HL-60/S4 treated with retinoic acid at 250 ng/mL for 4 days and 3 days (cell line): ENCODE results near the gene CDH15.
"Not testable (repeated sequence)": the region's sequence is repeated elsewhere in the genome, so short reads cannot be mapped to it uniquely, and the experiment has no call there.

ENCODE experiments used
- in situ Hi-C: fragments of 300-500 bp; cut with MboI; formaldehyde crosslinking; loops from 2 replicates; pipeline ENCODE4 v1.7.0; 2022; ENCODE audit warnings: low sequenced_read_pairs

CDH15 gene

DNA sequence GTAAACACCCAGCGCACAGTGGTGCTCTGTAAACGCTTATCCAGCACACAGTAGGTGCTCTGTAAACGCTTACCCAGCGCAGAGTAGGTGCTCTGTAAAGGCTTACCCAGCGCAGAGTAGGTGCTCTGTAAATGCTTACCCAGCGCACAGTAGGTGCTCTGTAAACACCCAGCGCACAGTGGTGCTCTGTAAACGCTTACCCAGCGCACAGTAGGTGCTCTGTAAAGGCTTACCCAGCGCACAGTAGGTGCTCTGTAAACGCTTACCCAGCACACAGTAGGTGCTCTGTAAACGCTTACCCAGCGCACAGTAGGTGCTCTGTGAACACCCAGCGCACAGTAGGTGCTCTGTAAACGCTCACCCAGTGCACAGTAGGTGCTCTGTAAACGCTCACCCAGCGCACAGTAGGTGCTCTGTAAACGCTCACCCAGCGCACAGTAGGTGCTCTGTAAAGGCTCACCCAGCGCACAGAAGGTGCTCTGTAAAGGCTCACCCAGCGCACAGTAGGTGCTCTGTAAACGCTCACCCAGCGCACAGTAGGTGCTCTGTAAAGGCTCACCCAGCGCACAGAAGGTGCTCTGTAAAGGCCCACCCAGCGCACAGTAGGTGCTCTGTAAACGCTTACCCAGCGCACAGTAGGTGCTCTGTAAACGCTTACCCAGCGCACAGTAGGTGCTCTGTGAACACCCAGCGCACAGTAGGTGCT, 14.5 kb downstream of the CDH15 start:
- in situ Hi-C loops = not testable (repeated sequence)

DNA sequence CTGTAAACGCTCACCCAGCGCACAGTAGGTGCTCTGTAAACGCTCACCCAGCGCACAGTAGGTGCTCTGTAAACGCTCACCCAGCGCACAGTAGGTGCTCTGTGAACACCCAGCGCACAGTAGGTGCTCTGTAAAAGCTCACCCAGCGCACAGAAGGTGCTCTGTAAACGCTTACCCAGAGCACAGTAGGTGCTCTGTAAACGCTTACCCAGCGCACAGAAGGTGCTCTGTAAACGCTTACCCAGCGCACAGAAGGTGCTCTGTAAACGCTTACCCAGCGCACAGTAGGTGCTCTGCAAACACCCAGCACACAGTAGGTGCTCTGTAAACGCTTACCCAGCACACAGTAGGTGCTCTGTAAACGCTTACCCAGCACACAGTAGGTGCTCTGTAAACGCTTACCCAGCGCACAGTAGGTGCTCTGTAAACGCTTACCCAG, 15.1 kb downstream of the CDH15 start:
- in situ Hi-C loops = not testable (repeated sequence)

DNA sequence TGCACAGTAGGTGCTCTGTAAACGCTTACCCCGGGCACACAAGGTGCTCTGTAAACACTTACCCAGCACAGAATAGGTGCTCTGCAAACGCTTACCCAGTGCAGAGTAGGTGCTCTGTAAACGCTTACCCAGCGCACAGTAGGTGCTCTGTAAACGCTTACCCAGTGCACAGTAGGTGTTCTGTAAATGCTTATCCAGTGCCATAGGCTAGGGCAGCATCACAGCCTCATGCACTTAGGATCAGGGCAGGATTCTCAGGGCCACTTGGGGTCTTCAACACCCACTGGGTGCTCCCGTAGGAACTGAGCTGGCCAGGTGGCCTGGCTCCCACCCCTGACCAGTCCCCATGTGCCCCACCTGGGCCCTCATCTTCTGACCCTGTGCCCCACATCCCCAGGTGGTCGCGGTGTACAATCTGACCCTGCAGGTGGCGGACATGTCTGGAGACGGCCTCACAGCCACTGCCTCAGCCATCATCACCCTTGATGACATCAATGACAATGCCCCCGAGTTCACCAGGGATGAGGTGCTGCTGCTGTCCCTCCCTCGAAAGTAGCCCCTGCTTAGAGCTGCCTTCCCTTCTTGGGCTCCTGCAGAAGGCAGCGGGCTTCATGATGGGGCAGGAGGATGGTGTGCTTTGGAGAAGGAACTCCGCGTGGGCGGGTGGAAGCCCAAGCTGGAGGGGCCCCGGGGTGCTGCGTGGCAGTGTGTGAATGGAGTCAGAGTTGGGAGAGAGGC, 15.7 kb downstream of the CDH15 start:
- in situ Hi-C loops = no loop called here

DNA sequence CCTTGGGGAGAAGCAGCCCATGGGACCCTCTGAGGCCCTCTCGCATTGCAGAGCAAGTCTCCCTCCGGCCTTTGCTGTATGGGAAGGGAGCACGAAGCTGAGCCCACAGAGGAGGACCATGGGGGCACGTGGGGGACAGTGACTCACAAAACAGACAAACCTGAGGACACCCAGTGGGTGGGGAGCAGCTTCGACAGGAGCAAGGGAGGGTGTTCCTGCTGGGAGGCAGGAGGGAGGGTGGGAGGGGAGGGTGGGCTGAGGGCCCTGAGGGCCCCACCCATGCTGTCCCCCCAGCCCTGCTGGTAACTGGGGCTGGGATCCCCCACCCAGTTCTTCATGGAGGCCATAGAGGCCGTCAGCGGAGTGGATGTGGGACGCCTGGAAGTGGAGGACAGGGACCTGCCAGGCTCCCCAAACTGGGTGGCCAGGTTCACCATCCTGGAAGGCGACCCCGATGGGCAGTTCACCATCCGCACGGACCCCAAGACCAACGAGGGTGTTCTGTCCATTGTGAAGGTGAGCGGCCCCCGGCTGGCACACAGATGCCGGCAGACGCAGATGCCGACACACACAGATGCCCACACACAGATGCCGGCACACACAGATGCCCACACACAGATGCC, 16.3 kb downstream of the CDH15 start:
- in situ Hi-C loops = no loop called here

DNA sequence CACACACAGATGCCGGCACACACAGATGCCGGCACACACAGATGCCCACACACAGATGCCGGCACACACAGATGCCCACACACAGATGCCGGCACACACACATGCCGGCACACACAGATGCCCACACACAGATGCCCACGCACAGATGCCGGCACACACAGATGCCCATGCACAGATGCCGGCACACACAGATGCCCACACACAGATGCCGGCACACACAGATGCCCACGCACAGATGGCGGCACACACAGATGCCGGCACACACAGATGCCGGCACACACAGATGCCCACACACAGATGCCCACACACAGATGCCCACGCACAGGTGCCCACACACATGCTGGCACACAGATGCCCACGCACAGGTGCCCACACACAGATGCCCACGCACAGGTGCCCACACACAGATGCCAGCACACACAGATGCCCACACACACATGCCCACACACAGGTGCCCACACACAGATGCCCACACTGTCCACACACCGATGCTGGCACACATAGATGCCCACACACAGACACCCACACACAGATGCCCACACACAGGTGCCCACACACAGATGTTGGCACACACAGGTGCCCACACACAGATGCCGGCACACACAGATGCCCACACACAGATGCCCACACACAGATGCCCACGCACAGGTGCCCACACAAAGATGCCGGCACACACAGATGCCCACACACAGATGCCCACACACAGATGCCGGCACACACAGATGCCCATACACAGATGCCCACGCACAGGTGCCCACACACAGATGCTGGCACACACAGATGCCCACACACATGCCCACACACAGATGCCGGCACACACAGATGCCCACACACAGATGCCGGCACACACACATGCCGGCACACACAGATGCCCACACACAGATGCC, 17.2 kb downstream of the CDH15 start:
- in situ Hi-C loops = not testable (repeated sequence)

DNA sequence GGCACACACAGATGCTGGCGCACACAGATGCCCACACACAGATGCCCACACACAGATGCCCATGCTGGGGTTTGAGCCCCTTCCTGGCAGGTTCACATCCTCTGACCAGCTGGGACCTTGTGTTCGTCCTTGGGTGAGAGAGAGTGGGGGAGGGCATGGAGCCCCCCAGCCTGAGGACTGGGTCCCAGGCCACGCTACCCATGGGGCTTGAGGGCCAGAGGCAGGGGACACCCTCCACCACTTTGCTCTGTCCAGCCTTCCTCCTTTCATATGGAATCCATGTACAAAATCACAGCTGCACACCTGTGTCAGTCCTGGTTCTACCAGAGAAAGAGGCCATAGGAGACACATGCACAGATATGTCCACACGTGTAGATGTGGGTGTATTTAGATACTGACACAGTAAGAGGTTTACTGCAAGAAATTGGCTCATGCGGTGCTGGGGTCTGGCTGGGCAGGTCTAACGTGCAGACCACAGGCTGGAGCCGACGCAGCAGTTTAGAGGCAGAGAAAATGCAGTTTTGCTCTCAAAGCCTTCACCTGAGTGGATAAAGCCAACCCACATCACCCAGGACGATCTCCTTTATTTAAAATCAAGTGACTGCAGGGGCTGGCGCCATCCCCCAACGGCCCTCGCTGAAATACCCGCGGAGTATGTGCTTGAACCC, 17.9 kb downstream of the CDH15 start:
- in situ Hi-C loops = no loop called here

DNA sequence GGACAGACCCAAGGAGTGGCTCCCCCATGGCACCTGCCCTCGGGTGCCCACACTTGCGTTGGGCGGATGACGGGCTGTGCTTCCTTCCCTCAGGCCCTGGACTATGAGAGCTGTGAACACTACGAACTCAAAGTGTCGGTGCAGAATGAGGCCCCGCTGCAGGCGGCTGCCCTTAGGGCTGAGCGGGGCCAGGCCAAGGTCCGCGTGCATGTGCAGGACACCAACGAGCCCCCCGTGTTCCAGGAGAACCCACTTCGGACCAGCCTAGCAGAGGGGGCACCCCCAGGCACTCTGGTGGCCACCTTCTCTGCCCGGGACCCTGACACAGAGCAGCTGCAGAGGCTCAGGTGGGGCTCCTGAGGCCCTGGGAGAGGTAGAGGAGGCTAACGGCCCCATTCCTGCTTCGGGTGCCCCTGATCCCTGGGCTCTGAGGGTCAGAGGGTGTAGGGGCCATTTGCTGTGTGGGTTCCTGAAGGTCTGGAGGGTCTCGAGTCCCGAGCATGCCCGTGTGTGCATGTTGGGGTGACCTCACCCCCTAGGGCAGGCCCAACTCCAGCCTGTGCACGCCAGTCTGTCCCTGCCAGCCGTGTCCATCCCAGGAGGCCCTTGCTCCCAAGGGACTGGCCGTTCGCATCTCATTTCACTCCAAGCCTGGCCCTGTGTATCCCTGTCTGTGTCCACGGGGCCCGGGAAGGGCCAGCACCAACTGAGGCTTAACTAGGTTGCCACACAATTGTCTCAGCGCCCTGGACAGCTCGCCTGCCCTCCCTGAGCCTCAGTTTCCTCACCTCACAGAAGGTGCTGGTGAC, 18.8 kb downstream of the CDH15 start:
- in situ Hi-C loops = no loop called here

DNA sequence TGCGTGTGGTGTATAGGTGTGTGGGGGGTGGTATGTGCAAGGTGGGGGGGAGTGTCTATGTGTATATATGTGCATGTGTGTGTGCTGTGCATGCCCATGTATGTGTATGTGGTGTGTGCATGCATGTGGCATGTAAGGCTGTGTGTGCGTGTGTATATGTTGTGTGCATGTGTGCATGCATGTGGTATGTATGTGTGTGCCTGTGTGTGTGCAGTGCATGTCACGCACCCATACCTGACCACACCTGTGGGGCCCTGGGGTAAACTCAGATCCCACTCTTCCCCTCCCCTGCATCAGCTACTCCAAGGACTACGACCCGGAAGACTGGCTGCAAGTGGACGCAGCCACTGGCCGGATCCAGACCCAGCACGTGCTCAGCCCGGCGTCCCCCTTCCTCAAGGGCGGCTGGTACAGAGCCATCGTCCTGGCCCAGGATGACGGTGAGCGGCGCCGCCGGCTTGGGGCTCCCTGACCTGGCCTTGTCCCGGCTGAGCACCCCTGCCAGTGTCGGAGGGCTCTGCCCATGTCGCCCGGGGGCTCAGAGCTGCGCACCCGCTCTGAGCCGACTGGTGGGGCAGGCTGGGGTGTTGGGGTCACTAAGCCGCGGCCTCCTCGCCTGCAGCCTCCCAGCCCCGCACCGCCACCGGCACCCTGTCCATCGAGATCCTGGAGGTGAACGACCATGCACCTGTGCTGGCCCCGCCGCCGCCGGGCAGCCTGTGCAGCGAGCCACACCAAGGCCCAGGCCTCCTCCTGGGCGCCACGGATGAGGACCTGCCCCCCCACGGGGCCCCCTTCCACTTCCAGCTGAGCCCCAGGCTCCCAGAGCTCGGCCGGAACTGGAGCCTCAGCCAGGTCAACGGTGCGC, 19.7 kb downstream of the CDH15 start:
- in situ Hi-C loops = no loop called here

DNA sequence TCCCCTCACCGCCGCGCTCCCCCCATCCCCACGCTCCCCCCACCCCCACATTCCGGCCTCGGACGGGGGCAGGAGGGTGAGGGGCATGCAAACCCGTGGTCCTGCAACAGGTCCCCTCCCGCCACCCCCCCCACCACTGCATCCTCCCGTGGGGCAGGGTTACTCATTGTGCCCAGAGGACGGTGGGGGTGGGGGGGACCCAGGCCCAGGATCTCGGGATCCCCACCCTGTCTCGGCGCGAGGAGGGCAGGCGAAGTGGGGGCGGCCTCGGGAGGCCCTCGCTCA, 20.3 kb downstream of the CDH15 start:
- in situ Hi-C loops = no loop called here

DNA sequence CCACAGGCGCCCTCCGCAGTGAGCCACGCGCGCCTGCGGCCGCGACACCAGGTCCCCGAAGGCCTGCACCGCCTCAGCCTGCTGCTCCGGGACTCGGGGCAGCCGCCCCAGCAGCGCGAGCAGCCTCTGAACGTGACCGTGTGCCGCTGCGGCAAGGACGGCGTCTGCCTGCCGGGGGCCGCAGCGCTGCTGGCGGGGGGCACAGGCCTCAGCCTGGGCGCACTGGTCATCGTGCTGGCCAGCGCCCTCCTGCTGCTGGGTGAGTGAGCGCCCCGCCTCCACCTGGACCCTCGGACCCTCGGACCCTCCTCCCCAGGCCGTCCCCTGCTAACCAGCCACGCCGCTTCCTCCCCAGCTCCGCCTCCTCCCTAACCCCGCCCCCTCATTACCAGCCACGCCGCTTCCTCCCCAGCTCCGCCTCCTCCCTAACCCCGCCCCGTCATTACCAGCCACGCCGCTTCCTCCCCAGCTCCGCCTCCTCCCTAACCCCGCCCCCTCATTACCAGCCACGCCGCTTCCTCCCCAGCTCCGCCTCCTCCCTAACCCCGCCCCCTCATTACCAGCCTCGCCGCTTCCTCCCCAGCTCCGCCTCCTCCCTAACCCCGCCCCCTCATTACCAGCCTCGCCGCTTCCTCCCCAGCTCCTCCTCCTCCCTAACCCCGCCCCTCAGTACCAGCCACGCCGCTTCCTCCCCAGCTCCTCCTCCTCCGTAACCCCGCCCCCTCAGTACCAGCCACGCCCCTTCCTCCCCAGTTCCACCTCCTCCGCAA, 20.8 kb downstream of the CDH15 start:
- in situ Hi-C loops = not testable (repeated sequence)

DNA sequence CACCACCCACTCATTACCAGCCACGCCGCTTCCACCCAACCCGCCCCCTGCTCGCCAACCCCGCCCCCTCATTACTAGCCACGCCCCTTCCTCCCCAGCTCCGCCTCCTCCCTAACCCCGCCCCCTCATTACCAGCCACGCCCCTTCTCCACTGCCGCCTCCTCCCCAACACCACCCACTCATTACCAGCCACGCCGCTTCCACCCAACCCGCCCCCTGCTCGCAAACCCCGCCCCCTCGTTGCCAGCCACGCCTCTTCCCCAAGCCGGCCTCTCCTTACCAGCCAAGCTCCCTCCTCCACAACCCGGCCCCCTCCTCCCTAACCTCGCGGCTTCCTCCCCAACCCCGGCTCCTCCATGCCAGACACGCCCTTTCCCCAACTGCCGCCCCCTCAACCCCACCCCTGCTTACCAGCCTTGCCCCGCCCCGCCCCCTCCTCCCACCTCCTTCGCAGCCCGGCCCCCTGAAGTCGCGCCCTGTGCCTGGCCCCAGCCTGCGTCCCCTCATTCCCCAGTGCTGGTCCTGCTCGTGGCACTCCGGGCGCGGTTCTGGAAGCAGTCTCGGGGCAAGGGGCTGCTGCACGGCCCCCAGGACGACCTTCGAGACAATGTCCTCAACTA, 21.5 kb downstream of the CDH15 start:
- in situ Hi-C loops = no loop called here

DNA sequence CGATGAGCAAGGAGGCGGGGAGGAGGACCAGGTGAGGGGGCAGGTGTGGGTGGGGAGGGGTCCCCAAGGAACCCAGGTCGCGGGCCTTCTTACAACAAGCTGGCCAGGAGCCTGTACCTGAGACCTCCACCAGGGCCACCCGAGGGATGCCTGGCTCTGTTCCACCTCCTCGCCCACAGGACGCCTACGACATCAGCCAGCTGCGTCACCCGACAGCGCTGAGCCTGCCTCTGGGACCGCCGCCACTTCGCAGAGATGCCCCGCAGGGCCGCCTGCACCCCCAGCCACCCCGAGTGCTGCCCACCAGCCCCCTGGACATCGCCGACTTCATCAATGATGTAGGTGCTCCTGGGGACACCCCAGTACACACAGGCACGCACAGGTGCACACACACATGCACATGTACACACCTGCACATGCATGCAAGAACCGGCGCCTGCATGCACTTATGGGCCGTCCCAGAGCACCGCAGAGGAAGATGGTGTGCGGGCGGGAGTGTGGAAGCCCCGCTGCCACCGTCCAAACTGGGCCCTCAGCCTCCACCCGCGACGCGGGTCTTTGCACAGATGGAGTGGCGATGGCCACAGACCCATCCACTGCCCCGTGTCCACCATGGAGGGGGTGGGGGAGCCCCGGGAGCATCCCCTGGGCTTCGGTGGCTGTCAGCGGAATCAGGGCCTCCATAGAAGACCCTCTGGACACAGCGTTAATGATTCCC, 22.2 kb downstream of the CDH15 start:
- in situ Hi-C loops = no loop called here

DNA sequence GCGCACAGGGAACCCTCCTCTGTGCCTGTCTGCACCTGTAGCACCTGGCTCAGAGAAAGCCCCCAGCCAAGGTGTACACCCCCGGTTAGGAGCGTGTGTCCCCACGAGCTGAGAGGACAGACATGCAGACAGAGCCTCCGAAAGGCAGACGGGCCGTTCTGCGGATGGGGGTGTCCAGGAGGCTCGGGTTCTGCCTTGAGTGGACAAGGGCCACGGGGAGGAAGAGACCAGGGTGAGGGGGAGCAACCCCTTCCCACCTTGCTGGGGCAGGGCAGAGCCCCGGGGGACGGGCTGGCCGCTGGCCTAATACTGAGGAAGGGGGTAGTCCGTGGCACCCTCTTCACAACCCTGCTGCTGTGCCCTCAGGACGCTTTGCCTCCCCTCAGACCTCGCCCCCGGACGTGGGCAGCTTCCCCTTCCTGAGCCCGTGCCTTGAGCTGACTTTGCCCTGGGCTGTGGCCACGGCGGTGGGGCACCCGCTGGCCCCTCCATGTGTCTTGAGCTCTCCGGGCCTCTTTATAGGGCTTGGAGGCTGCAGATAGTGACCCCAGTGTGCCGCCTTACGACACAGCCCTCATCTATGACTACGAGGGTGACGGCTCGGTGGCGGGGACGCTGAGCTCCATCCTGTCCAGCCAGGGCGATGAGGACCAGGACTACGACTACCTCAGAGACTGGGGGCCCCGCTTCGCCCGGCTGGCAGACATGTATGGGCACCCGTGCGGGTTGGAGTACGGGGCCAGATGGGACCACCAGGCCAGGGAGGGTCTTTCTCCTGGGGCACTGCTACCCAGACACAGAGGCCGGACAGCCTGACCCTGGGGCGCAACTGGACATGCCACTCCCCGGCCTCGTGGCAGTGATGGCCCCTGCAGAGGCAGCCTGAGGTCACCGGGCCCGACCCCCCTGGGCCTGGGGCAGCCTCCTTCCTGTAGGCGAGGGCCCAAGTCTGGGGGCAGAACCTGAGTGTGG, 23.1 kb downstream of the CDH15 start:
- in situ Hi-C loops = no loop called here

DNA sequence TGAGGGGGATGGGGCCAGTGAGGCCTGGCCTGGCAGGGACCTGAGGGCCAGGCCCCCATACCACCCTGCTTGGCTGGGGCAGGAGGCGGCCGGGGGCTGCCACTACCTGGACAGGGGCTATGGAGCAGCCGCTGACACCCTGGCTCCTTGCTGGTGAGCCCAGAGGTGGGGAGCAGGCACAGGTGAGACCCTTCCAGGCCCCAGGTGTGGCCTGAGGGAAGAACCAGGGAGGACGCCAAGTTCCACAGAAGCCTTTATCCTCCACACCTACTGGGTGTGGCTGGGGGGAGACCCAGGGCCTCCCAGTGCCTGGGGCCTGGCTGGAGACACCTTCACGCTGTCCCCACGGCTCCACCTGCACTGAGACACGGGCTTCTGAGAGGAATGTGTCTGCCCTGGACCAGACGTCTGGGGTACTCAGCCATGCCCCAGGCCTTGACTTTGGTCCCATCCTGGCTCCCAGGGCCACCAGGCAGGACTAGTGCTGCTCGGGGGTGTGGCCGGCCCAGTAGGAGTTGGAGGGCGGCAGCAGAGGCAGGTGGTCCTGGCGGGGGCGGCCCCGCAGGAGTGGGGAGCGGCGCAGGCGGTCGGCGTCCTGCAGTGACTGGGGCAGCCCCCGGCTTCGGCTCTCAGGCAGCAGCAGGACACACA, 24.1 kb downstream of the CDH15 start:
- in situ Hi-C loops = no loop called here

DNA sequence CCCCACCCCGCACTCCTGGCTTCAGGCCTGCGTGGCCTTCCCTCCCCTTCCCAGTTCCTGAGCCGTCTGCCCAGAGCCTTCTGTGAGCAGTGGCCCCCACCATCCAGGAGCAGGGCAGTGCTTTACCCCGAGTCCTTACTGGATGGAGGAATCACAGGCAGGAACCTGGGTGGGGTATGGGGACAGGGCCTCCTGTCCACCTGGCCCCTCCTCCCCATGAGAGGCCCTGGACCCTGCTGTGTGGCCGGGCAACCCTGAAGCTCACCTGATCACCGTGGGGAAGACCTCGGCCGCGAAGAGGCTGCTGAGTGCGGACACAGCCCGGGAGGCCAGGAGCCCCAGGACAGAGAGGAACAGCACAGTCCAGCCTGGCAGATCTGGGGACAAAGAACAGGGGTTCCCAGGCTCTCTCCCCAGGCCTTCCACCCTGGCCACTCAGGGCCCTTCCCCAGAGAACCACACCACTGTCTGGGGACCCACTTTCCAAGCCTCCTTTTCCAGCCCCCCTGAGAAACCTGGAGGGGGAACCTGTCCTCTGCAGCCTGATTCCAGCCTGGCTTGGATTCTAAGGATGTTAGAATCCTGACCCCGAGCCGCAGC, 25.6 kb downstream of the CDH15 start:
- in situ Hi-C loops = no loop called here
